Erythroblast (primary cell): ENCODE measurements around the gene RBM20.

Source experiments
- GATA1 ChIP-seq: IDR thresholded peaks from 2 replicates; pipeline ENCODE4 v1.6.1; 2011; ENCODE audit warnings: low read depth, mild to moderate bottlenecking, control low read depth, low read length, moderate library complexity
- POLR2A ChIP-seq: IDR thresholded peaks from 2 replicates; pipeline ENCODE4 v1.6.1; 2011; ENCODE audit warnings: mild to moderate bottlenecking, low read length

DNA sequence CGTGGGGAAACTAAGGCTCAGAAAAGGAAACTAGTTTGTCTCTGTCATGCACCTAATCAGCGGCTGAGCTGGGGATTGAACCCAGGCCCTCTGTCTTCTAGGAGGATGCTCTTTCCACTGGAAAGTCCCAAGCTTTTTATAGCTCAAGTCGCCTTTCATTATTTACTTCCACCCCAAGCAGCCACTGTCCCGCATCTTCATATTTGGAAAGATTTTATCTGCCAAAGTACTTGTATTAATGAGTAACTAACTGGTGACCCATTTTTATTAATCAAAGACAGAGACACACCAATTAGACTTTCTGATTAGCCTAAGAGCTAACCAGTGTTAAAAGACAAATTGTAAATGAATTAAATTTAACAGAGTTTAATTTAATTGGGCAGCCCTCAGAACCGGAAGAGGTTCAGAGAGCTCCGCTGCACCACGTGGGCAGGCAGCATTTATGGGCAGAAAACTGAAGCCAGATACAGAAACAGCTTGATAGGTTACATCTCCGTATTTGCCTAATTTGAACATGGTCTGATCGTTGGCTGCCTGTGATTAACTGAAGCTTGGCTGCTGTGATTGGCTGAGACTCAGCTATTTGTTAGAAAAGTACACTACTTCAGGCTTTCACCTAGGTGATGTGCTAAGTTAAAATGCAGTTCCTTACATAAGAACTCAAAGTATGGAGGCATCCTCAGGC, 149.1 kb downstream of the RBM20 start:
- no peak for TF ChIP-seq POLR2A
- TF ChIP-seq GATA1: no peak
